H9 (cell line): ENCODE data around the gene DENND5B. TPM values are rescaled to one million over a fixed set of nuclear protein-coding genes. Genes with fewer than 3 reads are reported as not detected.

Experiments used
- DNase-seq: peaks from one replicate; pipeline ENCODE4 v3.0.0-alpha.2; 2017
- H2AFZ ChIP-seq: one replicate; pipeline ENCODE4 v1.6.1; 2013; ENCODE audit warnings: mild to moderate bottlenecking, low read length, control low read depth, moderate library complexity
- H2AK5ac ChIP-seq: 2 replicates; pipeline ENCODE4 v1.6.1; 2013; ENCODE audit warnings: low read length, control low read depth, mixed read lengths; ENCODE audit not compliant: insufficient read length
- H2BK120ac ChIP-seq: one replicate; pipeline ENCODE4 v1.6.1; 2013; ENCODE audit warnings: low read depth, mild to moderate bottlenecking, low read length, control low read depth, inconsistent platforms; ENCODE audit not compliant: poor library complexity, severe bottlenecking
- H2BK12ac ChIP-seq: 2 replicates; pipeline ENCODE4 v1.6.1; 2013; ENCODE audit warnings: low read length, control low read depth, mixed read lengths, low read depth; ENCODE audit not compliant: insufficient read length
- H2BK15ac ChIP-seq: 2 replicates; pipeline ENCODE4 v1.6.1; 2013; ENCODE audit warnings: low read depth, low read length, control low read depth
- H2BK20ac ChIP-seq: one replicate; pipeline ENCODE4 v1.6.1; 2013; ENCODE audit warnings: low read depth, mild to moderate bottlenecking, low read length, control low read depth, inconsistent platforms; ENCODE audit not compliant: poor library complexity, severe bottlenecking
- H2BK5ac ChIP-seq: 2 replicates; pipeline ENCODE4 v1.6.1; 2013; ENCODE audit warnings: low read length, control low read depth, mixed read lengths; ENCODE audit not compliant: insufficient read length
- H3K14ac ChIP-seq: 2 replicates; pipeline ENCODE4 v1.6.1; 2013; ENCODE audit warnings: low read length, control low read depth; ENCODE audit not compliant: insufficient read depth
- H3K18ac ChIP-seq: 2 replicates; pipeline ENCODE4 v1.6.1; 2013; ENCODE audit warnings: low read depth, mild to moderate bottlenecking, mixed read lengths, low read length, control low read depth; ENCODE audit not compliant: insufficient read length
- H3K23ac ChIP-seq: 2 replicates; pipeline ENCODE4 v1.6.1; 2013; ENCODE audit warnings: low read length, control low read depth, mixed read lengths, low read depth; ENCODE audit not compliant: insufficient read length
- H3K23me2 ChIP-seq: 2 replicates; pipeline ENCODE4 v1.6.1; 2013; ENCODE audit warnings: low read depth, mild to moderate bottlenecking, mixed read lengths, low read length, control low read depth; ENCODE audit not compliant: insufficient read length, poor library complexity, severe bottlenecking
- H3K27ac ChIP-seq: 2 replicates; pipeline ENCODE4 v1.5.1; 2013; ENCODE audit warnings: low read length, control low read depth, mixed read lengths, low read depth; ENCODE audit not compliant: insufficient read length
- H3K27me3 ChIP-seq: 2 replicates; pipeline ENCODE4 v1.6.1; 2013; ENCODE audit warnings: low read length, control low read depth, inconsistent platforms; ENCODE audit not compliant: insufficient read depth
- H3K4ac ChIP-seq: 2 replicates; pipeline ENCODE4 v1.6.1; 2013; ENCODE audit warnings: low read depth, mild to moderate bottlenecking, control low read depth, inconsistent platforms, low read length, moderate library complexity
- H3K4me1 ChIP-seq: 2 replicates; pipeline ENCODE4 v1.6.1; 2013; ENCODE audit warnings: low read length, control low read depth, inconsistent platforms; ENCODE audit not compliant: insufficient read depth
- H3K4me2 ChIP-seq: 2 replicates; pipeline ENCODE4 v1.6.1; 2013; ENCODE audit warnings: low read length, control low read depth, mixed read lengths; ENCODE audit not compliant: insufficient read length, insufficient read depth
- H3K56ac ChIP-seq: 2 replicates; pipeline ENCODE4 v1.6.1; 2013; ENCODE audit warnings: low read depth, mild to moderate bottlenecking, mixed read lengths, low read length, control low read depth; ENCODE audit not compliant: insufficient read length
- H3K79me1 ChIP-seq: 2 replicates; pipeline ENCODE4 v1.6.1; 2013; ENCODE audit warnings: low read depth, mild to moderate bottlenecking, moderate library complexity, low read length, control low read depth, inconsistent platforms; ENCODE audit not compliant: insufficient read depth, poor library complexity, severe bottlenecking
- H3K79me2 ChIP-seq: 2 replicates; pipeline ENCODE4 v1.6.1; 2013; ENCODE audit warnings: low read length, control low read depth, inconsistent platforms; ENCODE audit not compliant: insufficient read depth
- H3K9ac ChIP-seq: 2 replicates; pipeline ENCODE4 v1.6.1; 2013; ENCODE audit warnings: low read length, control low read depth, mixed read lengths; ENCODE audit not compliant: insufficient read length; ENCODE audit errors: extremely low read depth
- H3K9me3 ChIP-seq: one replicate; pipeline ENCODE4 v1.6.1; 2013; ENCODE audit warnings: low read depth, low read length, inconsistent platforms; ENCODE audit not compliant: control insufficient read depth
- H3T11ph ChIP-seq: one replicate; pipeline ENCODE4 v1.6.1; 2013; ENCODE audit warnings: mild to moderate bottlenecking, low read length, control low read depth, inconsistent platforms
- H4K20me1 ChIP-seq: one replicate; pipeline ENCODE4 v1.6.1; 2013; ENCODE audit not compliant: control insufficient read depth, insufficient read length, insufficient read depth
- H4K5ac ChIP-seq: 2 replicates; pipeline ENCODE4 v1.6.1; 2013; ENCODE audit warnings: low read depth, mild to moderate bottlenecking, mixed read lengths, low read length, control low read depth; ENCODE audit not compliant: insufficient read length
- H4K8ac ChIP-seq: replicated peaks from 2 replicates; pipeline ENCODE4 v1.6.1; 2013; ENCODE audit warnings: low read length, control low read depth, mixed read lengths, low read depth; ENCODE audit not compliant: insufficient read length
- H4K91ac ChIP-seq: 2 replicates; pipeline ENCODE4 v1.6.1; 2013; ENCODE audit warnings: low read depth, mild to moderate bottlenecking, moderate library complexity, mixed read lengths, low read length, control low read depth; ENCODE audit not compliant: insufficient read length
- H3K27ac Mint-ChIP-seq, 3 experiments: 2 replicates in 2 of 3; 3 replicates in 1 of 3; pipeline ENCODE4 v1.8.0; 2020 to 2021; ENCODE audit warnings: mixed read lengths in 3 of 3, mild to moderate bottlenecking in 1 of 3, moderate library complexity in 1 of 3
- H3K27me3 Mint-ChIP-seq: 2 replicates; pipeline ENCODE4 v1.8.0; 2021; ENCODE audit warnings: low read depth, mild to moderate bottlenecking, moderate library complexity, mixed read lengths
- H3K36me3 Mint-ChIP-seq, 3 experiments: 2 replicates in 2 of 3; 3 replicates in 1 of 3; pipeline ENCODE4 v1.8.0; 2020 to 2021; ENCODE audit warnings: low read depth in 3 of 3, mixed read lengths in 3 of 3; ENCODE audit not compliant: insufficient read depth in 1 of 3
- H3K4me1 Mint-ChIP-seq, 2 experiments: 2 replicates each; pipeline ENCODE4 v1.8.0; 2020; ENCODE audit warnings: mixed read lengths in 2 of 2
- H3K4me3 Mint-ChIP-seq, 2 experiments: 2 replicates in 1 of 2; 3 replicates in 1 of 2; pipeline ENCODE4 v1.8.0; 2020 to 2021; ENCODE audit warnings: mild to moderate bottlenecking in 2 of 2, mixed read lengths in 2 of 2, moderate library complexity in 1 of 2
- H3K9me3 Mint-ChIP-seq, 2 experiments: 2 replicates in 1 of 2; 3 replicates in 1 of 2; pipeline ENCODE4 v1.8.0; 2020; ENCODE audit warnings: mild to moderate bottlenecking in 2 of 2, mixed read lengths in 2 of 2, moderate library complexity in 1 of 2
- WGBS: extraction: QIAGEN DNeasy Blood & Tissue Kit; methylation state at CpG from one replicate; pipeline ENCODE4 v1.1.7; 2013; ENCODE audit warnings: missing lambda C conversion rate, low lambda C conversion rate, mixed read lengths; ENCODE audit not compliant: insufficient read length; ENCODE audit errors: extremely low coverage; 5-methylcytosine and 5-hydroxymethylcytosine counted together
- total RNA-seq: library from RNA; stranded (reverse); gene quantifications from 2 replicates; pipeline ENCODE4 v1.2.1, GENCODE V29; 2021
- TF ChIP-seq, protein P1 (sequence below): fragments of 200-600 bp; sonication (generic); conservative IDR thresholded peaks from 3 replicates; pipeline ENCODE4 v1.8.0; 2021; ENCODE audit warnings: antibody characterized with exemption, mild to moderate bottlenecking

The DENND5B gene
- total RNA-seq, 1 experiment from 2014 or later, result 13.4 TPM

DNA sequence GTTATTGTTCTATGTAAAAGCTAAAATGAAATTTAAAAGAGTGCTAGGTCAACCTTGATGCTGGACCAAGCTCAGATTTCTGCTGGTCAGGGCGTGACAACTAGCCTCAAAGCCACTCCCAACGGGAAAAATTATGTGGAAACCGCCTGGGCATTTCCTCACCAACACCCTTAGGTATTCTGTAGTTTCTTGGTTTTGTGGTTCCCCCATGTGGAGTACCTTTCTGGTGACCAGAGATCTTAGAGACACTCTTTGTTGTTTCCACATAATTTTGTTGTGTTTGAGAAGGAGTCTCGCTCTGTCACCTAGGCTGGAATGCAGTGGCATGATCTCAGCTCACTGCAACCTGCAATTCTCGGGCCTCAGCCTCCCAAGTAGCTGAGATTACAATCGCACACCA is 119.9 kb downstream of the DENND5B start:
- Histone ChIP-seq H3K9ac (no peak overlapping the region), H4K5ac (no peak overlapping the region), H2BK120ac (no peak overlapping the region), H3K9me3 (no peaks in the 10 kb centered on the region), H3K79me2 (no peaks in the 10 kb centered on the region), H3K27ac (no peak overlapping the region), H3K27me3 (no peaks in the 10 kb centered on the region), H3K4me1 (no peaks in the 10 kb centered on the region), H2AK5ac (no peak overlapping the region), H3K4me2 (no peak overlapping the region), H2BK20ac (no peak overlapping the region), H4K91ac (no peak overlapping the region), H4K8ac (no peak overlapping the region), H3K23ac (no peak overlapping the region), H2BK5ac (no peak overlapping the region), H3K23me2 (no peaks in the 10 kb centered on the region), H3K79me1 (no peaks in the 10 kb centered on the region), H3T11ph (no peak overlapping the region), H3K56ac (no peak overlapping the region), H2BK12ac (no peak overlapping the region), H4K20me1 (no peaks in the 10 kb centered on the region), H2AFZ (no peak overlapping the region), H3K18ac (no peak overlapping the region), H3K4ac (no peak overlapping the region), H2BK15ac (no peak overlapping the region), H3K14ac (no peak overlapping the region)
- no peak overlapping the region; a peak in 1 of 5 replicates for H3K4me3 Mint-ChIP-seq
- no peak overlapping the region for H3K27ac Mint-ChIP-seq
- no CpG with 5 or more reads among the region's 6 CpGs for WGBS
- peaks cover 0 to 10% (median 9%) of the 10 kb centered on the region in 3 experiments; a peak in 3 of 7 replicates for H3K36me3 Mint-ChIP-seq
- no peak for DNase-seq
- H3K9me3 Mint-ChIP-seq, result peaks cover 0 to 5% of the 10 kb centered on the region in 2 experiments; a peak in 1 of 5 replicates
- H3K27me3 Mint-ChIP-seq, result no peaks in the 10 kb centered on the region
- TF ChIP-seq, protein P1, sequence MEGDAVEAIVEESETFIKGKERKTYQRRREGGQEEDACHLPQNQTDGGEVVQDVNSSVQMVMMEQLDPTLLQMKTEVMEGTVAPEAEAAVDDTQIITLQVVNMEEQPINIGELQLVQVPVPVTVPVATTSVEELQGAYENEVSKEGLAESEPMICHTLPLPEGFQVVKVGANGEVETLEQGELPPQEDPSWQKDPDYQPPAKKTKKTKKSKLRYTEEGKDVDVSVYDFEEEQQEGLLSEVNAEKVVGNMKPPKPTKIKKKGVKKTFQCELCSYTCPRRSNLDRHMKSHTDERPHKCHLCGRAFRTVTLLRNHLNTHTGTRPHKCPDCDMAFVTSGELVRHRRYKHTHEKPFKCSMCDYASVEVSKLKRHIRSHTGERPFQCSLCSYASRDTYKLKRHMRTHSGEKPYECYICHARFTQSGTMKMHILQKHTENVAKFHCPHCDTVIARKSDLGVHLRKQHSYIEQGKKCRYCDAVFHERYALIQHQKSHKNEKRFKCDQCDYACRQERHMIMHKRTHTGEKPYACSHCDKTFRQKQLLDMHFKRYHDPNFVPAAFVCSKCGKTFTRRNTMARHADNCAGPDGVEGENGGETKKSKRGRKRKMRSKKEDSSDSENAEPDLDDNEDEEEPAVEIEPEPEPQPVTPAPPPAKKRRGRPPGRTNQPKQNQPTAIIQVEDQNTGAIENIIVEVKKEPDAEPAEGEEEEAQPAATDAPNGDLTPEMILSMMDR, result no peak
- 0 out of 4 replicates have a peak, but pooled peaks cover 0 to 4% of the 10 kb centered on the region in 2 experiments for H3K4me1 Mint-ChIP-seq
